Vagina (tissue), 2 donors: ENCODE data around the gene OTULIN. TPM values are rescaled to one million over a fixed set of nuclear protein-coding genes. Genes with fewer than 3 reads are reported as not detected.

Source experiments
- DNase-seq, 2 donors: peaks; one replicate each; pipeline ENCODE4 v3.0.0-alpha.2; 2017; ENCODE audit errors: extremely low spot score in 2 of 2
- H3K27ac ChIP-seq: fragments of 200-600 bp; sonication (generic); one replicate; pipeline ENCODE4 v1.5.1; 2019
- H3K27me3 ChIP-seq: fragments of 200-600 bp; sonication (generic); one replicate; pipeline ENCODE4 v1.5.1; 2019
- H3K36me3 ChIP-seq, 2 donors: fragments of 200-600 bp; sonication (generic); one replicate each; pipeline ENCODE4 v1.5.1; 2017 to 2019
- H3K4me1 ChIP-seq: fragments of 200-600 bp; sonication (generic); one replicate; pipeline ENCODE4 v1.5.1; 2019
- H3K4me3 ChIP-seq, 2 donors: fragments of 200-600 bp; sonication (generic); 1 replicate in 1 of 2; 2 replicates in 1 of 2; pipeline ENCODE4 v1.5.1; 2016 to 2019
- H3K9me3 ChIP-seq: fragments of 200-600 bp; sonication (generic); one replicate; pipeline ENCODE4 v1.5.1; 2019
- POLR2A ChIP-seq, 2 donors: fragments of 450-650 bp; IDR thresholded peaks; one replicate each; pipeline ENCODE4 v1.6.1; 2017; ENCODE audit warnings: antibody characterized with exemption in 2 of 2, mild to moderate bottlenecking in 2 of 2, moderate library complexity in 2 of 2
- POLR2AphosphoS5 ChIP-seq, 2 donors: sonication (generic); formaldehyde crosslinking; IDR thresholded peaks; one replicate each; pipeline ENCODE4 v1.9.0; 2017; ENCODE audit warnings: antibody characterized with exemption in 2 of 2, mild to moderate bottlenecking in 2 of 2, low read depth in 1 of 2; ENCODE audit not compliant: insufficient read depth in 1 of 2
- intact Hi-C: fragments of 100-400 bp; cut with DNase I; formaldehyde crosslinking; loops from one replicate; pipeline ENCODE4 v1.15.1; 2023
- total RNA-seq: library from RNA; depleted of rRNA; stranded (reverse); fragments of >200 nt; gene quantifications from one replicate; pipeline ENCODE4 v1.2.3, GENCODE V29; 2016
- TF ChIP-seq, protein P1 (sequence below), 3 experiments: fragments of 450-650 bp in 2 of 3; fragments of 200-600 bp in 1 of 3; sonication (generic) in 1 of 3; IDR thresholded peaks; one replicate each; pipeline ENCODE4 v1.5.1; 2017 to 2019; ENCODE audit warnings: antibody characterized with exemption in 3 of 3, mild to moderate bottlenecking in 2 of 3, moderate library complexity in 2 of 3

The OTULIN gene
- total RNA-seq, 1 donor from 2014 or later = 34.1 TPM

DNA sequence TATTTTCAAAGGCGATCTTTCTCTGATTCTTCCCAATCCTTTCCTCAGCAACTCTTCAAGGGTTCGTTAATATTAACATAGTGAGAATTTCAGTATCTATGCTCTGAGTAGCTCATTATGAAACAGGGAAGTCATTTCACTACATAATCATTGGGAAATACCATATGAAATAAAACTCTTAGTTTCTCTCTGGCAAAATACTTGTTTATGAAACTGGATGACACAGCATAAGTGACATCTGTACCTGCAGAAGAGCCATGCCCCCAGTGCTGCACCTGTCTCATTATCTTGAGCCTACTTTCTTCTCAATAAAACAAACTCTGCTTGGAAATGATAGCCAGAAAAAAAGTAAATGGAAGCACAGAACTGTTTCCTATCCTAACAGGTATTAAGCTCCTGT is 33.8 kb upstream of the OTULIN start:
- Histone ChIP-seq H3K4me1 (no peaks in the 10 kb centered on the region), H3K27ac (no peak overlapping the region), H3K4me3 (no peak overlapping the region), H3K36me3 (no peaks in the 10 kb centered on the region), H3K27me3 (no peaks in the 10 kb centered on the region), H3K9me3 (no peaks in the 10 kb centered on the region)
- no peak for DNase-seq
- intact Hi-C loops = no loop called here
- TF ChIP-seq POLR2A (IDR thresholded peaks at IDR 0.05) (no peak), POLR2AphosphoS5 (IDR thresholded peaks at IDR 0.05; ENCODE audit: insufficient read depth in 1 of 2, low read depth in 1 of 2) (no peak)
- TF ChIP-seq, protein P1, sequence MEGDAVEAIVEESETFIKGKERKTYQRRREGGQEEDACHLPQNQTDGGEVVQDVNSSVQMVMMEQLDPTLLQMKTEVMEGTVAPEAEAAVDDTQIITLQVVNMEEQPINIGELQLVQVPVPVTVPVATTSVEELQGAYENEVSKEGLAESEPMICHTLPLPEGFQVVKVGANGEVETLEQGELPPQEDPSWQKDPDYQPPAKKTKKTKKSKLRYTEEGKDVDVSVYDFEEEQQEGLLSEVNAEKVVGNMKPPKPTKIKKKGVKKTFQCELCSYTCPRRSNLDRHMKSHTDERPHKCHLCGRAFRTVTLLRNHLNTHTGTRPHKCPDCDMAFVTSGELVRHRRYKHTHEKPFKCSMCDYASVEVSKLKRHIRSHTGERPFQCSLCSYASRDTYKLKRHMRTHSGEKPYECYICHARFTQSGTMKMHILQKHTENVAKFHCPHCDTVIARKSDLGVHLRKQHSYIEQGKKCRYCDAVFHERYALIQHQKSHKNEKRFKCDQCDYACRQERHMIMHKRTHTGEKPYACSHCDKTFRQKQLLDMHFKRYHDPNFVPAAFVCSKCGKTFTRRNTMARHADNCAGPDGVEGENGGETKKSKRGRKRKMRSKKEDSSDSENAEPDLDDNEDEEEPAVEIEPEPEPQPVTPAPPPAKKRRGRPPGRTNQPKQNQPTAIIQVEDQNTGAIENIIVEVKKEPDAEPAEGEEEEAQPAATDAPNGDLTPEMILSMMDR (IDR thresholded peaks at IDR 0.05) = no peak

DNA sequence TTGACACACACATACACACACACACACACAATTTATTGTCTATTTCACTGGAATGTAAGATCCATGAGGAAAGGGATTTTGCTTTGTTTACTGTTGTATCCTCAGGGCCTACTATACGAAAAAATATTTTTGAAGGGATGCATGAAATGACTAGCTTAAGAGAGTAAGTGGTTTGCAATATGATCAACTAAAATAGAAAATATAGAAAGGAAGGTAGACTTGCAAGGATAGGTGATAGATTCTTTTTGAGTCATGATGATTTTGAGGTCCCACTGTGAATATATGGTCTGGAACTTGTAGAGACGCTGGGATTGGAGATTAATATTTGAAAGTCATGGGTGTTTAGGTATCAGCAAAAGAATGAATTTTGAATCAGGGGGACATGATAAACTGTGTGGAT is 28.9 kb upstream of the OTULIN start:
- no peak for DNase-seq
- H3K9me3 ChIP-seq = no peaks in the 10 kb centered on the region
- H3K27me3 ChIP-seq = no peaks in the 10 kb centered on the region
- no peak overlapping the region for H3K4me3 ChIP-seq
- intact Hi-C loops = no loop called here
- no peaks in the 10 kb centered on the region for H3K36me3 ChIP-seq
- TF ChIP-seq POLR2A (IDR thresholded peaks at IDR 0.05) (no peak), POLR2AphosphoS5 (IDR thresholded peaks at IDR 0.05; ENCODE audit: insufficient read depth in 1 of 2, low read depth in 1 of 2) (no peak)
- TF ChIP-seq, protein P1 (IDR thresholded peaks at IDR 0.05) = no peak
- no peaks in the 10 kb centered on the region for H3K4me1 ChIP-seq
- H3K27ac ChIP-seq = no peak overlapping the region

DNA sequence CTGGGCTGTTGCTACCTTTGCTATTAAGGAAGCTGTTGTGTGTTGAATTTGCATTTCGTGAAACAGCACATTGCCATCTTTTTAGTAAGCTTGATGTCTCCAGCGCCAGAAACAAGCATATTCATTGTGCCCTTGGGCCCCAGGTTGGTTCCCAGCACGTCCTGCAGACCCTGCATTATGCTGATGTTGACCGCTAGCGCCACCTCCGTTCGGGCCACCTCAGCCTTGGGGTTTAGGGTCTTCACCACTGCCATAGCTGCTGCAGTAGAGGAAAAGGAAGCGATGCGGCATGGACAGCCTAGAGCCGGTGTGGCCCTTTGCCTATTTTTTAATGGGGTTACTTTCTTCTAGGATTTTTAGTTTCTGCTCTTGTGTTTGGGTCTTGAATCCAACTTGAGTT is 23.8 kb upstream of the OTULIN start:
- Histone ChIP-seq H3K27ac (no peak overlapping the region), H3K36me3 (no peaks in the 10 kb centered on the region), H3K9me3 (no peaks in the 10 kb centered on the region), H3K4me1 (no peaks in the 10 kb centered on the region), H3K27me3 (no peaks in the 10 kb centered on the region), H3K4me3 (no peak overlapping the region)
- TF ChIP-seq POLR2AphosphoS5 (IDR thresholded peaks at IDR 0.05; ENCODE audit: insufficient read depth in 1 of 2, low read depth in 1 of 2) (no peak), POLR2A (IDR thresholded peaks at IDR 0.05) (no peak)
- TF ChIP-seq, protein P1 (IDR thresholded peaks at IDR 0.05) = no peak
- DNase-seq = no peak
- intact Hi-C loops = no loop called here

DNA sequence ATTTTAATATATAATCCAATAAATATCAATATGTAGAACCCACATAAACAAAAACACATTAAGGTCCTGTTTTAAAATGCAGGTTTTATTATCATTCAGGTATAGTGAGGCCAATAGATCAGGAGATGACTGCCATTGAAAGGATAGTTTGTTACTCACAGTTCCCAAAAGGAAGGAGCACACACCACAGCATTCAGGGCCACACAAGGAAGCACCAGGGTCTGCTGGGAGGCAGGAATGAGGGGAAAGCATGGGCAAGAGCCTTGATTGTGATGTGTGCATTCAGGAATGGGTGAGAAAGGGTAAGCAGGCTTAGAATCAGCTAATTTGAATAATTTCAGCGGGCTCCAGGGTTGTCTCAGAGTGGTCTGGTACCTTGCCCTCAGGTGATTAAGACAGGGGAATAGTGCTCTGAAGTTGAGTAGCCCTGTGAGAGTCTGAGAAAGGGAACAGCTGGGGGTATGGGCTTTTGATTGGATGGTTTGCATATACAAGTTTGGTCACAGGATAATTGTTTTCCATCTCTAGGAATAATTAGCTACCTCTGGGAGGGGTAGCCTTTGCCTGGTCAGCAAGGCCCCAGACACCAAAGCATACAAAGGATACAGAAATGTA is 19.8 kb upstream of the OTULIN start:
- no peak overlapping the region for H3K4me3 ChIP-seq
- no peak for TF ChIP-seq POLR2A (IDR thresholded peaks at IDR 0.05)
- no peaks in the 10 kb centered on the region for H3K36me3 ChIP-seq
- DNase-seq = no peak
- intact Hi-C loops = no loop called here
- no peaks in the 10 kb centered on the region for H3K4me1 ChIP-seq
- H3K27me3 ChIP-seq = no peaks in the 10 kb centered on the region
- no peak overlapping the region for H3K27ac ChIP-seq
- no peaks in the 10 kb centered on the region for H3K9me3 ChIP-seq

DNA sequence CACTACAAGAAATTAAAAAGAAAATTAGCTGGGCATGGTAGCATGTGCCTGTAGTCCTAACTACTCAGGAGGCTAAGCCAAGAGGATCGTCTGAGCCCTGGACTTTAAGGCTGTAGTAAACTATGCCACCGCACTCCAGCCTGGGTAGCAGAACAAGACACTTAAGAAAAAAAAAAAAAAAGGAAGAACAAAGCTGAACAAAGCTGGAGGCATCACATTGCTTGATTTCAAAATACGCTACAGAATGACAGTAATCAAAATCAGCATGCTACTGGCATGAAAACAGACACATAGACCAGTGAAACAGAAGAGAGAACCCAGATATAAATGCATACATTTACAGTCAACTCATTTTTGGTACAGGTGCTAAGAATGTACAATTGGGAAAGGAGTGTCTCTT is 14.5 kb upstream of the OTULIN start:
- Histone ChIP-seq H3K36me3 (no peaks in the 10 kb centered on the region), H3K4me3 (no peak overlapping the region), H3K27me3 (no peaks in the 10 kb centered on the region), H3K4me1 (no peaks in the 10 kb centered on the region), H3K9me3 (no peaks in the 10 kb centered on the region), H3K27ac (no peak overlapping the region)
- TF ChIP-seq, protein P1 (IDR thresholded peaks at IDR 0.05) = no peak
- no peak for TF ChIP-seq POLR2A (IDR thresholded peaks at IDR 0.05)
- TF ChIP-seq POLR2AphosphoS5 (IDR thresholded peaks at IDR 0.05; ENCODE audit: insufficient read depth in 1 of 2, low read depth in 1 of 2) = no peak
- intact Hi-C loops = no loop called here
- DNase-seq = no peak
